GM23338 (cell line): ENCODE measurements around the gene ETNK1. TPM values are rescaled to one million over a fixed set of nuclear protein-coding genes. Genes with fewer than 3 reads are reported as not detected.

Experiments used
- ATAC-seq: fragments of 200-7000 bp; cut with Tn5 transposase; 3 replicates; pipeline ENCODE4 v1.9.1; 2020
- DNase-seq: peaks from one replicate; pipeline ENCODE4 v3.0.0-alpha.2; 2015; ENCODE audit warnings: low spot score
- H2AFZ ChIP-seq: fragments of 200-600 bp; sonication (generic); 2 replicates; pipeline ENCODE4 v1.8.0; 2016; ENCODE audit warnings: antibody characterized with exemption, mild to moderate bottlenecking, moderate library complexity
- H3F3A ChIP-seq: fragments of 200-600 bp; sonication (generic); replicated peaks from 2 replicates; pipeline ENCODE4 v1.8.0; 2017; ENCODE audit warnings: antibody characterized with exemption, mixed run types, low read depth
- H3K27ac ChIP-seq: fragments of 200-600 bp; sonication (generic); 2 replicates; pipeline ENCODE4 v1.6.1; 2016; ENCODE audit warnings: low read depth
- H3K27me3 ChIP-seq: fragments of 200-600 bp; sonication (generic); 2 replicates; pipeline ENCODE4 v1.8.0; 2016; ENCODE audit warnings: mild to moderate bottlenecking, mixed run types, moderate library complexity; ENCODE audit not compliant: insufficient read depth
- H3K36me3 ChIP-seq: fragments of 200-600 bp; sonication (generic); 2 replicates; pipeline ENCODE4 v1.8.0; 2016; ENCODE audit warnings: mild to moderate bottlenecking; ENCODE audit not compliant: insufficient read depth
- H3K4me1 ChIP-seq: fragments of 200-600 bp; sonication (generic); 2 replicates; pipeline ENCODE4 v1.8.0; 2016; ENCODE audit warnings: mild to moderate bottlenecking, moderate library complexity; ENCODE audit not compliant: insufficient read depth
- H3K4me2 ChIP-seq: fragments of 200-600 bp; sonication (generic); 2 replicates; pipeline ENCODE4 v1.7.1; 2017; ENCODE audit warnings: mixed run types
- H3K4me3 ChIP-seq: fragments of 200-600 bp; sonication (generic); 2 replicates; pipeline ENCODE4 v1.6.1; 2016; ENCODE audit warnings: mixed run types
- H3K79me2 ChIP-seq: fragments of 200-600 bp; sonication (generic); replicated peaks from 2 replicates; pipeline ENCODE4 v1.8.0; 2017; ENCODE audit warnings: mild to moderate bottlenecking; ENCODE audit not compliant: insufficient read depth
- H3K9me2 ChIP-seq: fragments of 200-600 bp; sonication (generic); 2 replicates; pipeline ENCODE4 v1.8.0; 2017; ENCODE audit not compliant: insufficient read depth
- H4K20me1 ChIP-seq: fragments of 200-600 bp; sonication (generic); replicated peaks from 2 replicates; pipeline ENCODE4 v1.8.0; 2017; ENCODE audit warnings: mild to moderate bottlenecking; ENCODE audit not compliant: insufficient read depth
- H3K27ac Mint-ChIP-seq: 2 replicates; pipeline ENCODE4 v1.8.0; 2020; ENCODE audit warnings: inconsistent platforms, mild to moderate bottlenecking, moderate library complexity, mixed read lengths
- H3K27me3 Mint-ChIP-seq: 3 replicates; pipeline ENCODE4 v1.8.0; 2022; ENCODE audit warnings: low read depth, mild to moderate bottlenecking, moderate library complexity, mixed read lengths, inconsistent platforms; ENCODE audit not compliant: insufficient read depth, poor library complexity
- H3K36me3 Mint-ChIP-seq: 3 replicates; pipeline ENCODE4 v1.8.0; 2021; ENCODE audit warnings: low read depth, mild to moderate bottlenecking, inconsistent platforms, moderate library complexity, mixed read lengths
- H3K4me1 Mint-ChIP-seq: 3 replicates; pipeline ENCODE4 v1.8.0; 2020; ENCODE audit warnings: mild to moderate bottlenecking, inconsistent platforms, mixed read lengths
- H3K4me3 Mint-ChIP-seq: 3 replicates; pipeline ENCODE4 v1.8.0; 2021; ENCODE audit warnings: moderate library complexity, mild to moderate bottlenecking, inconsistent platforms, mixed read lengths
- H3K9me3 Mint-ChIP-seq: 3 replicates; pipeline ENCODE4 v1.8.0; 2020; ENCODE audit warnings: moderate library complexity, mild to moderate bottlenecking, inconsistent platforms, mixed read lengths
- EZH2 ChIP-seq: fragments of 200-600 bp; sonication (generic); IDR thresholded peaks from one replicate; pipeline ENCODE4 v1.8.0; 2017; ENCODE audit warnings: antibody characterized with exemption, mild to moderate bottlenecking, low read depth; ENCODE audit not compliant: unreplicated experiment
- EZH2phosphoT487 ChIP-seq: fragments of 200-600 bp; sonication (generic); IDR thresholded peaks from one replicate; pipeline ENCODE4 v1.8.1; 2018; ENCODE audit warnings: antibody characterized with exemption; ENCODE audit not compliant: unreplicated experiment
- POLR2AphosphoS5 ChIP-seq: IDR thresholded peaks from 2 replicates; pipeline ENCODE4 v1.6.1; 2016; ENCODE audit warnings: antibody characterized with exemption, low read depth
- ZNF114 ChIP-seq: fragments of 250-450 bp; sonication (Bioruptor Pico); IDR thresholded peaks from 2 replicates; pipeline ENCODE4 v1.5.0; 2020; ENCODE audit warnings: mild to moderate bottlenecking, moderate library complexity
- polyA plus RNA-seq: library from polyadenylated mRNA; unstranded; fragments of >200 nt; fragmentation: Nextera tagmentation; extraction: Ambion mirVana; gene quantifications from 2 replicates; pipeline ENCODE4 v1.2.1, GENCODE V29; 2016
- total RNA-seq: library from RNA; depleted of rRNA; stranded (reverse); fragments of >200 nt; shearing (Covaris generic); gene quantifications from 2 replicates; pipeline ENCODE4 v1.2.3, GENCODE V29; 2014
- TF ChIP-seq, protein P1 (sequence below), 2 experiments: fragments of 200-600 bp in 1 of 2; sonication (generic) in 1 of 2; conservative IDR thresholded peaks; 2 replicates each; pipeline versions ENCODE4 v1.5.1 to v1.6.1; 2016 to 2017; ENCODE audit warnings: antibody characterized with exemption in 2 of 2, low read depth in 2 of 2, mild to moderate bottlenecking in 2 of 2, moderate library complexity in 1 of 2
- TF ChIP-seq, protein P2 (sequence below): IDR thresholded peaks from 2 replicates; pipeline ENCODE4 v1.6.1; 2016; ENCODE audit warnings: antibody characterized with exemption
- TF ChIP-seq, protein P3 (sequence below): IDR thresholded peaks from one replicate; pipeline ENCODE4 v1.6.1; 2018; ENCODE audit warnings: antibody characterized with exemption; ENCODE audit not compliant: unreplicated experiment

Gene ETNK1
- total and polyA plus RNA-seq, 2 experiments from 2014 or later = 41.9 to 101 TPM

DNA sequence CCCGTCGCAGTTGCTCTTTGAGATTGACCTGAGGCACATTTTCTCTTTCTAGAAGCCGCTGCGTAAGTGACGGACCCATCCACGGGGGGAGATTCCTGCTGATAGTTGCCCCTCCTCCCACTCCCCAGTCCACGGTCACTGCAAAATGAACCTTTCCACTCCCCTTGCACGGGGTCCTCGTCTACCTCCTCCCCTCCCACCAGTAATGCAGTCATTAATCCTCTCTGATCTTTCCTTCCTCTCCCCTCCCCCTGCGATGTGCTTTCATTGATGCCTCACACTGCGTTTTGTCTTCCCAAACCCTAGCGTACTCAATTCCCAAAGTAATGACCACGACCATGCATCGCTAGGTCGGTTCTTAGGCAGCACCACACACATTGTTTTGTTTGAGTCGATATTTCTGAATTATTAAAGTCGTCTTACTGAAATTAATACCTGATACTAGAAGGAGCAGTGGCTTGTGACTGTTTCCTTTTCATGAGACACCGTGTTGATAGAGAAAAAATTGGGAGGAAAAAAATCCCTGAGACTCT, 857 bp downstream of the ETNK1 start:
- H3K4me2 ChIP-seq = peak overlapping the region; percentile 82
- H3K4me3 Mint-ChIP-seq = peak overlapping the region; percentile 87
- H3K36me3 Mint-ChIP-seq = peaks cover 2% of the 10 kb centered on the region
- H3K27ac Mint-ChIP-seq = peak overlapping the region; percentile 93
- no peaks in the 10 kb centered on the region for H3K36me3 ChIP-seq
- peaks cover 3% of the 10 kb centered on the region for H3K27me3 Mint-ChIP-seq
- H3K9me2 ChIP-seq = no peaks in the 10 kb centered on the region
- DNase-seq (peak; percentile 77), ATAC-seq (peak; percentile 52)
- no peaks in the 10 kb centered on the region for H3K9me3 Mint-ChIP-seq
- no peaks in the 10 kb centered on the region for H3K27me3 ChIP-seq
- H3K4me3 ChIP-seq = peak overlapping the region; percentile 76
- no peaks in the 10 kb centered on the region for H3F3A ChIP-seq
- peaks cover 17% of the 10 kb centered on the region for H3K4me1 ChIP-seq
- peak overlapping the region; percentile 97 for H3K27ac ChIP-seq
- H3K4me1 Mint-ChIP-seq = peaks cover 32% of the 10 kb centered on the region
- 0 out of 2 replicates have a peak, but pooled peaks cover 4% of the 10 kb centered on the region for H4K20me1 ChIP-seq
- peak overlapping the region; percentile 19; the same call in 1 of the 2 replicates for H2AFZ ChIP-seq
- 0 out of 2 replicates have a peak, but pooled peaks have one; percentile 18 for TF ChIP-seq POLR2AphosphoS5
- TF ChIP-seq, protein P1, sequence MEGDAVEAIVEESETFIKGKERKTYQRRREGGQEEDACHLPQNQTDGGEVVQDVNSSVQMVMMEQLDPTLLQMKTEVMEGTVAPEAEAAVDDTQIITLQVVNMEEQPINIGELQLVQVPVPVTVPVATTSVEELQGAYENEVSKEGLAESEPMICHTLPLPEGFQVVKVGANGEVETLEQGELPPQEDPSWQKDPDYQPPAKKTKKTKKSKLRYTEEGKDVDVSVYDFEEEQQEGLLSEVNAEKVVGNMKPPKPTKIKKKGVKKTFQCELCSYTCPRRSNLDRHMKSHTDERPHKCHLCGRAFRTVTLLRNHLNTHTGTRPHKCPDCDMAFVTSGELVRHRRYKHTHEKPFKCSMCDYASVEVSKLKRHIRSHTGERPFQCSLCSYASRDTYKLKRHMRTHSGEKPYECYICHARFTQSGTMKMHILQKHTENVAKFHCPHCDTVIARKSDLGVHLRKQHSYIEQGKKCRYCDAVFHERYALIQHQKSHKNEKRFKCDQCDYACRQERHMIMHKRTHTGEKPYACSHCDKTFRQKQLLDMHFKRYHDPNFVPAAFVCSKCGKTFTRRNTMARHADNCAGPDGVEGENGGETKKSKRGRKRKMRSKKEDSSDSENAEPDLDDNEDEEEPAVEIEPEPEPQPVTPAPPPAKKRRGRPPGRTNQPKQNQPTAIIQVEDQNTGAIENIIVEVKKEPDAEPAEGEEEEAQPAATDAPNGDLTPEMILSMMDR (conservative IDR thresholded peaks at IDR 0.05; ENCODE audit: low read depth in 2 of 2) = no peak
- peaks cover 55% of the 10 kb centered on the region for H3K79me2 ChIP-seq

- ATAC-seq (no peak), DNase-seq (no peak)
- Histone ChIP-seq H4K20me1 (0 out of 2 replicates have a peak, but pooled peaks cover 4% of the 10 kb centered on the region), H3K79me2 (peaks cover 61% of the 10 kb centered on the region), H3K4me2 (peak overlapping the region; percentile 82), H2AFZ (no peak overlapping the region), H3K27ac (no peak overlapping the region; the same call in 1 of the 2 replicates), H3K27me3 (no peaks in the 10 kb centered on the region), H3K36me3 (no peaks in the 10 kb centered on the region), H3K9me2 (no peaks in the 10 kb centered on the region), H3K4me3 (peak overlapping the region; percentile 76), H3K4me1 (peaks cover 17% of the 10 kb centered on the region), H3F3A (no peaks in the 10 kb centered on the region)
- Mint-ChIP-seq H3K36me3 (peaks cover 4% of the 10 kb centered on the region), H3K9me3 (no peaks in the 10 kb centered on the region), H3K4me1 (peaks cover 32% of the 10 kb centered on the region), H3K27me3 (peaks cover 3% of the 10 kb centered on the region), H3K4me3 (peak overlapping the region; percentile 87), H3K27ac (peak overlapping the region; percentile 58; the same call in 1 of the 2 replicates)
- TF ChIP-seq, protein P1 (conservative IDR thresholded peaks at IDR 0.05; ENCODE audit: low read depth in 2 of 2) = no peak
- TF ChIP-seq, protein P2, sequence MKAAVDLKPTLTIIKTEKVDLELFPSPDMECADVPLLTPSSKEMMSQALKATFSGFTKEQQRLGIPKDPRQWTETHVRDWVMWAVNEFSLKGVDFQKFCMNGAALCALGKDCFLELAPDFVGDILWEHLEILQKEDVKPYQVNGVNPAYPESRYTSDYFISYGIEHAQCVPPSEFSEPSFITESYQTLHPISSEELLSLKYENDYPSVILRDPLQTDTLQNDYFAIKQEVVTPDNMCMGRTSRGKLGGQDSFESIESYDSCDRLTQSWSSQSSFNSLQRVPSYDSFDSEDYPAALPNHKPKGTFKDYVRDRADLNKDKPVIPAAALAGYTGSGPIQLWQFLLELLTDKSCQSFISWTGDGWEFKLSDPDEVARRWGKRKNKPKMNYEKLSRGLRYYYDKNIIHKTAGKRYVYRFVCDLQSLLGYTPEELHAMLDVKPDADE = no peak
- TF ChIP-seq EZH2 (no peak), ZNF114 (CRISPR knock-in tag) (no peak), POLR2AphosphoS5 (no peak), EZH2phosphoT487 (no peak)
- TF ChIP-seq, protein P3, sequence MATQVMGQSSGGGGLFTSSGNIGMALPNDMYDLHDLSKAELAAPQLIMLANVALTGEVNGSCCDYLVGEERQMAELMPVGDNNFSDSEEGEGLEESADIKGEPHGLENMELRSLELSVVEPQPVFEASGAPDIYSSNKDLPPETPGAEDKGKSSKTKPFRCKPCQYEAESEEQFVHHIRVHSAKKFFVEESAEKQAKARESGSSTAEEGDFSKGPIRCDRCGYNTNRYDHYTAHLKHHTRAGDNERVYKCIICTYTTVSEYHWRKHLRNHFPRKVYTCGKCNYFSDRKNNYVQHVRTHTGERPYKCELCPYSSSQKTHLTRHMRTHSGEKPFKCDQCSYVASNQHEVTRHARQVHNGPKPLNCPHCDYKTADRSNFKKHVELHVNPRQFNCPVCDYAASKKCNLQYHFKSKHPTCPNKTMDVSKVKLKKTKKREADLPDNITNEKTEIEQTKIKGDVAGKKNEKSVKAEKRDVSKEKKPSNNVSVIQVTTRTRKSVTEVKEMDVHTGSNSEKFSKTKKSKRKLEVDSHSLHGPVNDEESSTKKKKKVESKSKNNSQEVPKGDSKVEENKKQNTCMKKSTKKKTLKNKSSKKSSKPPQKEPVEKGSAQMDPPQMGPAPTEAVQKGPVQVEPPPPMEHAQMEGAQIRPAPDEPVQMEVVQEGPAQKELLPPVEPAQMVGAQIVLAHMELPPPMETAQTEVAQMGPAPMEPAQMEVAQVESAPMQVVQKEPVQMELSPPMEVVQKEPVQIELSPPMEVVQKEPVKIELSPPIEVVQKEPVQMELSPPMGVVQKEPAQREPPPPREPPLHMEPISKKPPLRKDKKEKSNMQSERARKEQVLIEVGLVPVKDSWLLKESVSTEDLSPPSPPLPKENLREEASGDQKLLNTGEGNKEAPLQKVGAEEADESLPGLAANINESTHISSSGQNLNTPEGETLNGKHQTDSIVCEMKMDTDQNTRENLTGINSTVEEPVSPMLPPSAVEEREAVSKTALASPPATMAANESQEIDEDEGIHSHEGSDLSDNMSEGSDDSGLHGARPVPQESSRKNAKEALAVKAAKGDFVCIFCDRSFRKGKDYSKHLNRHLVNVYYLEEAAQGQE = no peak
Measured at GRCh38 chr12:22626406-22626805, 1.4 kb downstream of the ETNK1 start.
